MCF 10A (cell line): ENCODE results near the gene ARL3. TPM values are rescaled to one million over a fixed set of nuclear protein-coding genes. Genes with fewer than 3 reads are reported as not detected.
A peak's percentile ranks its signal among the peaks of the same experiment; 100 is the strongest.

ENCODE experiments used
- BruUV-seq: library from RNA; stranded (reverse); fragments of 400-500 nt; replicated peaks from 2 replicates; lab custom pipeline; 2021; lab: Mats Ljungman, UMichigan
- CTCF ChIA-PET: fragments of 300-600 bp; sonication (Branson Sonifier 250); formaldehyde crosslinking; extraction: SDS; loops from one replicate; lab custom pipeline; 2021; ENCODE audit warnings: antibody characterized with exemption, inconsistent platforms; lab: Yijun Ruan, JAX
- POLR2A ChIA-PET: fragments of 300-600, 350-650 bp; sonication (Branson Sonifier 250); formaldehyde crosslinking; extraction: SDS; loops from one replicate; lab custom pipeline; 2020; ENCODE audit warnings: antibody characterized with exemption, inconsistent platforms; lab: Yijun Ruan, JAX
- DNase-seq: peaks from one replicate; pipeline ENCODE4 v3.0.0-alpha.2; 2018; ENCODE audit not compliant: unreplicated experiment
- H3K27ac Mint-ChIP-seq: one replicate; pipeline ENCODE4 v1.8.0; 2022; ENCODE audit warnings: mild to moderate bottlenecking, low read depth, mixed read lengths; ENCODE audit not compliant: unreplicated experiment
- H3K27me3 Mint-ChIP-seq: one replicate; pipeline ENCODE4 v1.8.0; 2022; ENCODE audit warnings: mixed read lengths; ENCODE audit not compliant: insufficient read depth, unreplicated experiment
- H3K36me3 Mint-ChIP-seq: one replicate; pipeline ENCODE4 v1.8.0; 2022; ENCODE audit warnings: mild to moderate bottlenecking, moderate library complexity, mixed read lengths; ENCODE audit not compliant: insufficient read depth, unreplicated experiment
- H3K4me1 Mint-ChIP-seq: one replicate; pipeline ENCODE4 v1.8.0; 2022; ENCODE audit warnings: mixed read lengths; ENCODE audit not compliant: insufficient read depth, unreplicated experiment
- H3K4me3 Mint-ChIP-seq: one replicate; pipeline ENCODE4 v1.8.0; 2022; ENCODE audit warnings: mild to moderate bottlenecking, moderate library complexity, mixed read lengths; ENCODE audit not compliant: unreplicated experiment
- H3K9me3 Mint-ChIP-seq: one replicate; pipeline ENCODE4 v1.8.0; 2022; ENCODE audit warnings: mixed read lengths; ENCODE audit not compliant: unreplicated experiment
- CTCF ChIP-seq: fragments of 200-600 bp; IDR thresholded peaks from one replicate; pipeline ENCODE4 v1.8.0; 2022; ENCODE audit warnings: antibody characterized with exemption, mild to moderate bottlenecking; ENCODE audit not compliant: unreplicated experiment
- intact Hi-C: fragments of 100-400 bp; cut with micrococcal nuclease; formaldehyde crosslinking; loops from 2 replicates; pipeline ENCODE4 v1.14.1; 2022
- total RNA-seq: library from RNA; stranded (reverse); gene quantifications from 2 replicates; pipeline ENCODE4 v1.2.3, GENCODE V29; 2022

ARL3 gene
- total RNA-seq, 1 experiment from 2014 or later = 6.8 TPM

GRCh38 chr10:102731222-102731800 is 17.1 kb upstream of the ARL3 start:
- H3K27ac Mint-ChIP-seq = no peak overlapping the region
- no TSS peak for BruUV-seq
- TF ChIP-seq CTCF = no peak
- no peak for DNase-seq
- POLR2A ChIA-PET = interaction anchor here (4.0 kb wide), 1 partner anchor 12 kb away, joined by 25 read pairs; the partner anchor contains the start of gene WBP1L
- no peak overlapping the region for H3K4me3 Mint-ChIP-seq
- no peaks in the 10 kb centered on the region for H3K27me3 Mint-ChIP-seq
- H3K36me3 Mint-ChIP-seq = peaks cover 30% of the 10 kb centered on the region
- H3K4me1 Mint-ChIP-seq = peaks cover 6% of the 10 kb centered on the region
- CTCF ChIA-PET = interaction anchor here (0.6 to 2.3 kb wide), 7 partner anchors 10 to 339 kb away, joined by 3 to 20 read pairs (median 3); no protein-coding TSS in a partner anchor
- H3K9me3 Mint-ChIP-seq = no peaks in the 10 kb centered on the region
- intact Hi-C loops = no loop called here

- peaks cover 19% of the 10 kb centered on the region for H3K36me3 Mint-ChIP-seq
- DNase-seq = peak; percentile 75
- no peaks in the 10 kb centered on the region for H3K9me3 Mint-ChIP-seq
- no TSS peak for BruUV-seq
- CTCF ChIA-PET = interaction anchor here (0.7 to 4.5 kb wide), 6 partner anchors 9 to 173 kb away, joined by 3 to 48 read pairs (median 4); no protein-coding TSS in a partner anchor
- H3K27ac Mint-ChIP-seq = no peak overlapping the region
- H3K4me3 Mint-ChIP-seq = no peak overlapping the region
- POLR2A ChIA-PET = interaction anchor here (0.6 to 1.0 kb wide), 2 partner anchors 9 to 172 kb away, joined by 3 to 5 read pairs; no protein-coding TSS in a partner anchor
- H3K27me3 Mint-ChIP-seq = no peaks in the 10 kb centered on the region
- TF ChIP-seq CTCF = peak; percentile 81
- H3K4me1 Mint-ChIP-seq = peaks cover 6% of the 10 kb centered on the region
- intact Hi-C loops = loop anchor here (1.0 to 5.0 kb wide), 4 partner anchors 106 to 513 kb away; no protein-coding TSS in a partner anchor
These were observed 15.1 kb upstream of the ARL3 start for GRCh38 chr10:102729029-102730026.

- intact Hi-C loops = loop anchor here (5.0 kb wide), 1 partner anchor 515 kb away; no protein-coding TSS in a partner anchor
- peak overlapping the region; percentile 43 for H3K27ac Mint-ChIP-seq
- POLR2A ChIA-PET = interaction anchor here (1.0 to 3.2 kb wide), 3 partner anchors 12 to 50 kb away, joined by 3 to 13 read pairs (median 3); partner anchors contain the start of genes ARL3 and SFXN2
- no TSS peak for BruUV-seq
- H3K27me3 Mint-ChIP-seq = no peaks in the 10 kb centered on the region
- no peaks in the 10 kb centered on the region for H3K9me3 Mint-ChIP-seq
- H3K36me3 Mint-ChIP-seq = peaks cover 10% of the 10 kb centered on the region
- no peak for TF ChIP-seq CTCF
- no peak for DNase-seq
- H3K4me3 Mint-ChIP-seq = no peak overlapping the region
- CTCF ChIA-PET = interaction anchor here (0.6 to 4.5 kb wide), 9 partner anchors 7 to 175 kb away, joined by 3 to 48 read pairs (median 3); no protein-coding TSS in a partner anchor
- peaks cover 7% of the 10 kb centered on the region for H3K4me1 Mint-ChIP-seq
These were observed 13.0 kb upstream of the ARL3 start for GRCh38 chr10:102727037-102727818.
